Measurements from ENCODE around the gene BAHCC1. TPM values are rescaled to one million over a fixed set of nuclear protein-coding genes. Genes with fewer than 3 reads are reported as not detected.

Gene BAHCC1
- total RNA-seq, 1 donor from 2014 or later, result 4.8 TPM

GRCh38 chr17:81511554-81511803 lies 116.2 kb downstream of the BAHCC1 start:
- peak overlapping the region; percentile 89 for H3K4me3 ChIP-seq (ENCODE audit: low read depth, low read length)
- no peak for DNase-seq (ENCODE audit: low read depth)
- TF ChIP-seq CTCF (conservative IDR thresholded peaks at IDR 0.05; ENCODE audit: low read depth, low read length), result no peak

- no peak for DNase-seq (ENCODE audit: low read depth)
- no peak for TF ChIP-seq CTCF (conservative IDR thresholded peaks at IDR 0.05; ENCODE audit: low read depth, low read length)
- peak overlapping the region; percentile 89 for H3K4me3 ChIP-seq (ENCODE audit: low read depth, low read length)
Measured at GRCh38 chr17:81511804-81512561, 116.7 kb downstream of the BAHCC1 start.

GRCh38 chr17:81512562-81513371 lies 117.5 kb downstream of the BAHCC1 start, which contains the start of gene ACTG1:
ACTG1 (minus strand) TSS chr17:81512799; CDS start chr17:81512354, 445 bp downstream.
- no peak for DNase-seq (ENCODE audit: low read depth)
- peak within 1 kb of the TSS; percentile 89 for H3K4me3 ChIP-seq (ENCODE audit: low read depth, low read length)
- no peak for TF ChIP-seq CTCF (conservative IDR thresholded peaks at IDR 0.05; ENCODE audit: low read depth, low read length)

- no peak for DNase-seq (ENCODE audit: low read depth)
- peak overlapping the region; percentile 65 for H3K4me3 ChIP-seq (ENCODE audit: low read depth, low read length)
- no peak for TF ChIP-seq CTCF (conservative IDR thresholded peaks at IDR 0.05; ENCODE audit: low read depth, low read length)
Measured at GRCh38 chr17:81513372-81513752, 118.1 kb downstream of the BAHCC1 start.

- DNase-seq (ENCODE audit: low read depth), result no peak
- no peak for TF ChIP-seq CTCF (conservative IDR thresholded peaks at IDR 0.05; ENCODE audit: low read depth, low read length)
Measured at GRCh38 chr17:81513753-81514488, 118.7 kb downstream of the BAHCC1 start.

GRCh38 chr17:81514489-81514738 lies 119.2 kb downstream of the BAHCC1 start:
- H3K4me3 ChIP-seq (ENCODE audit: low read depth, low read length), result peak overlapping the region; percentile 65
- no peak for DNase-seq (ENCODE audit: low read depth)
- TF ChIP-seq CTCF (conservative IDR thresholded peaks at IDR 0.05; ENCODE audit: low read depth, low read length), result no peak

More at GRCh38 chr17:81513753-81514488, 118.7 kb downstream of the BAHCC1 start:
- H3K4me3 ChIP-seq (ENCODE audit: low read depth, low read length), result peak overlapping the region; percentile 65

Measured in epithelial cell of proximal tubule (primary cell).